CD4-positive, alpha-beta T cell treated with Interleukin-12 subunit alpha and Interleukin-12 subunit beta, for 1 hour (primary cell): ENCODE results near the gene IPO11.
"Not testable (repeated sequence)": the region's sequence is repeated elsewhere in the genome, so short reads cannot be mapped to it uniquely, and the experiment has no call there.

Source experiments
- DNase-seq: peaks from one replicate; pipeline ENCODE4 v3.0.0-alpha.2; 2020

The IPO11 gene

GRCh38 chr5:62652225-62652624, 239.7 kb downstream of the IPO11 start:
- no peak for DNase-seq

- DNase-seq: no peak
Measured at GRCh38 chr5:62653001-62653863, 240.7 kb downstream of the IPO11 start.

- no peak for DNase-seq
Measured at GRCh38 chr5:62653864-62654575, 241.5 kb downstream of the IPO11 start.

GRCh38 chr5:62657772-62658171, 245.2 kb downstream of the IPO11 start:
- not testable (repeated sequence) for DNase-seq

GRCh38 chr5:62661126-62661525, 248.6 kb downstream of the IPO11 start:
- DNase-seq: no peak

GRCh38 chr5:62662521-62662920, 250.0 kb downstream of the IPO11 start:
- DNase-seq: no peak

- DNase-seq: no peak
Measured at GRCh38 chr5:62671479-62671878, 258.9 kb downstream of the IPO11 start.

GRCh38 chr5:62676596-62676995, 264.0 kb downstream of the IPO11 start:
- not testable (repeated sequence) for DNase-seq
